HG02759 (cell line): ENCODE data around the gene SPPL3.

ENCODE experiments used
- ATAC-seq: cut with Tn5 transposase; IDR thresholded peaks from one replicate; pipeline ENCODE4 v1.9.1; 2021; ENCODE audit warnings: mild to moderate bottlenecking, moderate library complexity; ENCODE audit not compliant: unreplicated experiment

Gene SPPL3

GRCh38 chr12:120879102-120879501 is 25.1 kb downstream of the SPPL3 start:
- ATAC-seq: no peak

GRCh38 chr12:120874547-120875245 is 29.5 kb downstream of the SPPL3 start:
- ATAC-seq: no peak

DNA sequence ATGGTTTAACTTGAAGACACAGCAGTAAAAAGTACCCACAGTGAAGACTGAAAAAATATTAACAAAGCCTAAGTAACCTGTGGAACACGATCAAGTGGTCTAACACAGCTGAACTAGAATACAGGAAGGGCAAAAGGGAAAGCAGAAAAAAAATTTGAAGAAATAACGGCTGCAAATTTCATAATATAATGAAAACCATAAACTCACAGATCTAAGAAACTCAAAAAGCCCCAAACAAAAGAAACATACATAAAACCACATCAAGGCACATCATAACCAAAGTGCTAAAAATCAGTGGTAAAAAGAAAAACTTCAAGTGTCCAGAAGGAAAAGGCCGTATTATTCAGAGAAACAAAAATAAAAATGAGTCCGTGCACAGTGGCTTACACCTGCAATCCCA is 30.9 kb downstream of the SPPL3 start:
- no peak for ATAC-seq

DNA sequence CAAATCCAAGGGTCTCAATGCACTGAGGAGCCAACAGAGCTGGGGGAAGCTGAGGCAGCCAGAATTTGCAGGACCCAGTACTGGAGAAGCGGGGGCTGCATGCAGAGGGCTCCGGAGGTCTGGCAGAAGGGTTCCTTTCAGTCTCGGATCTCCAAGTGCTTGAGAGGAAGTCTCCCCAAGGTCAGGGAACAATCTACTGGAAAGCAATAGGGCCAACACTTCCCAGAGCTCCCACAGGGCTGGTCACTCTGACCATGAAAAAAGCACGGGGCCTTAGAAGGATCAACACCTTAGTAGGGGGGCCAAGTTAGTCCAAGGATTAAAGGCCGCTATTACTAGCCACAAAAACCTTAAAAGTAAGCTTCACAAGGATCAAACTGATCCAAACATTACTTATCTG is 31.7 kb downstream of the SPPL3 start:
- no peak for ATAC-seq

GRCh38 chr12:120870415-120870814 is 33.7 kb downstream of the SPPL3 start:
- ATAC-seq: no peak

- no peak for ATAC-seq
Observed at GRCh38 chr12:120869376-120869775, 34.8 kb downstream of the SPPL3 start.

DNA sequence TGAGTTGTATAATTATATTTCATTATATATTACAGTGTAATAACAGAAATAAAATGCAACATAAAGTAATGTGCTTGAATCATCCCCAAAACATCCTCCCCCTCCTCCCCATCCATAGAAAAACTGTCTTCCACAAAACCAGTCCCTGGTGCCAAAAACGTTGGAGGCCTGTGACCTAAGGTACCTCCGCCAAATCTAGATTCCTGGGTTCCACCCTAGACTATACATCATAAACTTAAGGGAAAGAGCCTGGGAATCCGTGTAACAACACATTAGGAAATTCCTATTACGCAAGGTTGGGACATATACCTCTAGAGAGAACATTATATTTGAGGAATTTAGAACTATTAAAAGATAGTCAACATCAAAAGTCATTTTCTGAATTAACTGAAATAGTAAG is 38.0 kb downstream of the SPPL3 start:
- no peak for ATAC-seq

GRCh38 chr12:120865098-120865497 is 39.1 kb downstream of the SPPL3 start:
- ATAC-seq: no peak

DNA sequence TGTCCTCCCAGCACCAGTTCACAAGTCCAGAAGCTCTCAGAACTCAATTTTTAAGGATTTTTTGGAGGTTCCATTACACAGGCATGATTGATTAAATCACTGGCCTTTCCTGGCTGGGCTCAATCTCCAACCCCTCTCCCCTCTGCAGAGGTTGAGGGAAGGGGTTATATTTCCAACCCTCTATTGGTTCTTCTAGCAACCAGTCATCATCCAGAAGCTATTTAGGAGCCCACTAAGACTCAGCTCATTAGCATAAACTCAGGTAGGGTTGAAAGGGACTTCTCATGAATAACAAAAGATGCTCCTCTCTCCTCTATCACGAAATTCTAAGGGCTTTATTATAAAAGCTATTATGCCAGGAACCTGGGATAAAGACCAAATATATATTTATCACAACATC is 41.5 kb downstream of the SPPL3 start:
- no peak for ATAC-seq

DNA sequence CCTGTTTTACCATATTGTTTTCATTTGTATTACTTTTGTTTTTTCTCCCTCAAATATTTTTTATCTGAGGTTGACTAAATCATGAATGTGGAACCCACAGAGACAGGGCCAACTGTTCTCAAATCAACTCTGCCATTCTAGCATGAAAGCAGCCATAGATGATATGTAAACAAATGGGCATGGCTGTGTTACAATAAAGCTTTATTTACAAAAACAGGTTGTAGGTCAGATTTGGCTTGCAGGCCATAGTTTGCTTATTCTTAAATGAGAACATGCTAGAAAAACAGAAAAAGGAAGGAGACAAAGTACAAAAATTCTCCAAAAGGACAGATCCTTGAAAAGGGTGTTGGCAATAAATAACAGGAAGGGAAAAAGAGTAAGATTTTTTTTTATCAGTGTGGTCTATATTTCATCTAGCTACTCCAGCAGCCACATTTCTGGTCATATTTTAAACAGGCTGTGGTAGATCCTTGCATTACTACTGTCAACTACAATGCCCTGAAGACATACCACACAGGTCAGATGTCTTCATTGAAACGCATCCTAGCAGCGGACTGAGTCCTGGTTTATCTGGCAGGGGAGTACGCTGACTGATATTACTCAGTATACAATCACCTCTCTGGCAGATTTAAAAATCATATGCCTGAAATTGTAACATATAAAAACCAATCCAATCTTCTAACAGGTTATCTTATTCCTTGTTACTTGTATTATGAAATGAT is 42.9 kb downstream of the SPPL3 start:
- ATAC-seq: no peak

- no peak for ATAC-seq
Observed at GRCh38 chr12:120858306-120859088, 45.7 kb downstream of the SPPL3 start.

- ATAC-seq: no peak
Observed at GRCh38 chr12:120856980-120857379, 47.2 kb downstream of the SPPL3 start.

DNA sequence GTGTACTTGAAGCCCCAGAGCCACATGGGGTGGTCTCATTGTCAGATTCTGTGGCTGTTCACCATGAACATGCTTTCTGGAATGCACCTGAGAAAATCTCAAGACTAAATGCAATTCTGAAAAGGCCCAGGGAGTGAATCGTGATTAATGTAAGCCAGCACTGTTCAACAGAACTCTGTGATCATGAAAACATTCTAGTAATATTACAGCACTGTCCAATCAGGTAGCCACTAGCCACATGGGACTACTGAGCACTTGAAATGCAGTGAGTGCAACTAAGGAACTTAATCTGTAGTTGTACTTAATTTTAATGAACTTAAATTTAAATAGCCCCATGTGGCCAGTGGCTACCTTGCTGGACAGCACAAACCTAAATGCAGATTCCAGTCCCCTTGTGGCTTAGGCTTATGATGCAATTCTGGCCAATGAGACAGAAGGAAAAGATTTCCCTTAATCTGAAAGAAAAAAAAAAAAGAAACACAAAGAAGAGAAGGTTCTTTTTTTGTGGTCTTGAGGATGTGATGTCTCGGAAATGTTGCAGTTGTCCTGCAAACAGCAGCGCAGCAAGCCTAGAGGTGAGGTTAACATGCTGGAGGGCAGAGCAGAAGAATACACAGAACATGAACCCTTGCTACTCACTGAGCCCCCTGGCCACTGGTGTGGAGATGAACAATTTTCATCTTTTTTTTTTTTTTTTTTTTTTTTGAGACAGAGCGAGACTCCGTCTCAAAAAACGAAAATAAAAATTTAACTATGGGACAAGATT is 48.2 kb downstream of the SPPL3 start:
- ATAC-seq: no peak

- no peak for ATAC-seq
Observed at GRCh38 chr12:120854804-120855203, 49.4 kb downstream of the SPPL3 start.

DNA sequence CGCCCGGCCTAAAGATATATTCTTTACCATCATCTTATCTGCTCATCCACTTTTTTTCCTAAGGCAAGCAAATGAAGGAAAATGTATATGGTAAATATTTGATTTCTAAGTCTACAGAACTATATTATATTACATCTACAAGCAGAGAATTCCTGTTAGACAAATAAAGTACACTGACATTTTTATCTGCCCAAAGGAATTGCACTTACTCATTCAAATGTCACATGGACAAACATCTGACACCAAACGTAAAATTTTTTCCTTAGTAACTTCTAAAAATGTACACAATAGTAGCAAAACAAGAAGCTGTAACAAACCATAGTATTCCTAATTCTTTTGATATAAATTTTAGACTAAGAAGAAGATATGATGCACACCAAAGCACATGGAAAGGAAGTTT is 51.0 kb downstream of the SPPL3 start:
- no peak for ATAC-seq

DNA sequence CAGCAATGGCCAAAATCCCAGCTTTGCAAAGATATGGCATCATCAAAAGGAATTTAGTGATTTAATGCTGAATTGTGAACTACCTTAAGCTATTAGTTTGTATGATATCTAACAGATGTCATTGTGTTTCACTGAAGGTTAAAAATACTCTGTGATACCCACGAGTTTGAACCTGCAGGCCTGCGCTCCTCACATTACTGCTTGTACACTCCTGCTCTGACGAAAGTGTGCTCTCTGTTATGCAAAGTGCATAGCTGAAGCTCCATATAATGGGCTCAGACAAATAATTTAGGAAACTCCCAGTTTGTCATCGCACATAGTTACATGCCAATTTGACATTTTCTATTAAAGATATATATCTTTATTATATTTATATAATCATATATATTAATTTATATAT is 52.2 kb downstream of the SPPL3 start:
- no peak for ATAC-seq

DNA sequence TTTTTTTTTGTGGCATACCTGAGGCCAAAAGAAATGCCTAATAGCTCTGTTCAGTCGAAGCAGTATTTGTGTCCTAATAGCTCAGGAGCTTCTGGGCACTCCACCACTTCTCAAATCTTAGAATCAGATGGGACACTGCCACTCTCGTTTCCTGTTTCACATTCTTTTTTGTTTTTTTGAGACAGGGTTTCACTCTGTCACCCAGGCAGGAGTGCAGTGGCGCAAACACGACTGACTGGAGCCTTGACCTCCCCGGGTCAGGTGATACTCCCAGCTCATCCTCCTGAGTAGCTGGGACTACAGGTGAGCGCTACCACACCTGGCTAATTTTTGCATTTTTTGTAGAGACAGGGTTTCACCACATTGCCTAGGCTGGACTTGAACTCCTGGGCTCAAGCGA is 52.7 kb downstream of the SPPL3 start:
- peak; percentile 64 for ATAC-seq

DNA sequence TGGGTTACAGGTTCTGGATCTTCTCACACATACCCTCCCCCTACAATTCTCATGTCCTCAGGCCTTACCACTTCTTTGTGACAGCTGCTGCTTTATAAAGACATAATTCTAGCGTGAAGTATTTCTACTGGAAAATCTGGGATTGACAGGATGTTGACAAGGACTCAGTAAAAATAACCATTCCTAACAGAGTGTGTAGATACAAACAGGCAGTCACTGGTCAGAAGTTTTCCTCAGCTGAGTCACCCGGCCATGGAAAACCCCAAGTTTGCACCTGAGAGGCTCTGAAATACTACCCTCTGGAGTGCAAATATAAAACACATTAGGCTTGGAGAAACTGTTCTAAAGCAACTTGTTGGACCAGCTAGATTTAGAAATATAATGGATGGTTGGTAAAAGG is 54.4 kb downstream of the SPPL3 start:
- ATAC-seq: no peak

DNA sequence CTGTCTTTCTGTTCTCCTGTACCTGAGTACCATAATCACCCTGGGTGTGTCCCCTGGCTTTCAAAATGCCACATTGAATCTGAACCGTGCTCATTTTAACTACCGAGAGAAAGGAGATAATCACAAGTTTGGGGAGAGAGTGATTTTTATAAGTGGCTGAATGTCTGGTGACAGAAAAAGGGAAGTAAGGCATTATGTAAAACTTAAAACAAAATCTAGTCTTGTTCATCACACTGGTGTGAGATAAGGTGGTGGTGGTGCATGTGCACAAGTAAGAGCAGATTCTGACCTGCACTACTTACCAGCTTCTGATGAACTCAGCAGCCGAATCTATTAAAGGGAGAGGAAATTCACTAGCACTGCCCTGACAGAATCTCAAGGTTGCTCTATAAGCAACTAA is 56.3 kb downstream of the SPPL3 start:
- ATAC-seq: peak; percentile 51

- ATAC-seq: no peak
Observed at GRCh38 chr12:120847392-120847791, 56.8 kb downstream of the SPPL3 start.

GRCh38 chr12:120846721-120847120 is 57.4 kb downstream of the SPPL3 start:
- ATAC-seq: no peak
